GM19025 (cell line): Measurements from ENCODE around the gene SLC38A2.

Experiments used
- ATAC-seq: cut with Tn5 transposase; IDR thresholded peaks from one replicate; pipeline ENCODE4 v1.9.1; 2021; ENCODE audit warnings: mild to moderate bottlenecking, low read depth, moderate library complexity; ENCODE audit not compliant: unreplicated experiment

SLC38A2 gene

DNA sequence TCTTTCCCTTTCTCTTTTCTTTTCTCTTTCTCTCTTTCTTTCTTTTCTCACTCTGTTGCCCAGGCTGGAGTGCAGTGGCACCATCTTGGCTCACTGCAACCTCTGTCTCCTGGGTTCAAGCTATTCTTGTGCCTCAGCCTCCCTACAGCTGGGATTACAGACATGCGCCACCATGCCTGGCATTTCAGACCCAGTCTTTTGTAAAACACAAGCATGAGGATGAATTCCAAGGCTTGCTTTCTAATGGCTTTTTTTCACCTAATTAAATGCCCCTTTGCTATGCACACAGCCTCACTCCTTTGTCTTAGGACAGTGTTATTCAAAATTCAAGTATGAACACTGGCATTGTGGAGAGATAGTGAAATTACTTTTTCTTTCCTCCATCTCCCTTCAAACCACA is 6.0 kb upstream of the SLC38A2 start:
- ATAC-seq, result no peak

DNA sequence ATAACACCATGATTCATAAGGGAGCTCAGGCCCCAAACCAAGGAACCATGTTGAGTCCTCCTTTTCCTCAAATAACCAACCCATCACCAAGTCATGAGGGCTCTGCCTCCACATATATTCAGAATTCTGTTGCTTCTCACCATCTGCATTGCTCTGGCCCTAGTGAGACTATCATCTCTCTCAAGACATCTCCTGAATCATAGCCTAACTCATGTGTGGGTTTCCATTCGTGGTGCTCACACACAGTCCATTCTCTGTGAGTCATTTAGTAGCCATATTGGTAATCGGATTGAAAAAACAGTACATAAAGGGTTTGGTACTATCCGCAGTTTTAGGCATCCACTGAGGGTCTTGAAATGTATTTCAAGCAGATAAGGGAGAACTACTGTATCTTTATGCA is 5.1 kb upstream of the SLC38A2 start:
- ATAC-seq, result no peak

DNA sequence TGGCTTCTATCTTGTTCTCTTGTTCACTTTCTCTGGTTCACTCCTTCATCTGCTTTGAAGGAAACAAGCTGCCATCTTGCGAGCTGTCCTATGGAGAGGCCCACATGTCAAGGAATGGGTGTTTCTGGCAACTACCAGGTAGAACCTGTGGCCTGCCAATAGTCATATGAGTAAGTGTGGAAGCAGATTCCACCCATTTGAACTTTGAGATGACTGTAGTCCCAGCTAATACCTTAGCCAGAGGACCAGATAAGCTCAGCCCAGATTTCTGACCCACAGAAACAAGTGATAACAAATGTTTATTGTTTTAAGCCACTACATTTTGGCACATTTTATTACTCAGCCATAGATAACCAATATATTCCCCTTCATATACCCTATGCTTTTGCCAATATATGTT is 4.0 kb upstream of the SLC38A2 start:
- no peak for ATAC-seq

DNA sequence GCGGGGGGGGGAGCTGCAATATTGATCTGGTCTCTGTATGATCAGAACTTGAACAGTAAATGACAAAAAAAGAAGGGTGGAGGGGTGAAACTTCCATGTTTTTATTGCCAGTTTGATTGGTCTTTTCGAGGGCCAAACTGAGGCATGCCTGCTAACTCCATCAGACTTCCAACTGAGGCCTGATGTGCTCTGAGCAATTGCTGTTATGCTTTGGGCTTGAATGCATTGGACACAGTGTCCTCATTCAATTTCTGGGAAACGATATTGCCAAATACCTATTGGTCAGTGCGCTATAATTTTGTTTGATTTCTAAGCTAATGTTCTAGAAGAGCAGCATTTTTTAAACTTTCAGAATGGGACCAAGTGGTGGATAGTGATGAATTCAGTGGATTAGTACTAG is 2.1 kb upstream of the SLC38A2 start:
- ATAC-seq, result no peak

DNA sequence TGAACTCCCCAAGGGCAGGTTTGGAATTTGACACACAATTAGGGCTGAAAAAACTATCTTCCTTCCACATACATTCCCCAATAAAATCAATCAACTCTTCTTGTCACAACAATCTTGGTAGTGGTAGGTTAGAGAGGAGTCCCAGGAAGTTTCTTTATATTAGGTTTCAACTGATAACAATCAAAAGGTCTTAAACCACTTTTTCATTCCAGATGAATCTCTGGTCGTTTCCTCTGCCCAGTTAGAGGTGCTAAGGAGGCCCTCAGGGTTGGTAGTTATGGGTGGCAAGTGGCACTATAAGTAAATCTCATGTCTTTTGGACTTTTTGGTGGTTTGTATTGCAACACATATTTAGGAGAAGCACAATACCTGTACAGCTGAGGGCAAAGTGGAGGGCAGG is 1.7 kb upstream of the SLC38A2 start:
- ATAC-seq, result no peak

DNA sequence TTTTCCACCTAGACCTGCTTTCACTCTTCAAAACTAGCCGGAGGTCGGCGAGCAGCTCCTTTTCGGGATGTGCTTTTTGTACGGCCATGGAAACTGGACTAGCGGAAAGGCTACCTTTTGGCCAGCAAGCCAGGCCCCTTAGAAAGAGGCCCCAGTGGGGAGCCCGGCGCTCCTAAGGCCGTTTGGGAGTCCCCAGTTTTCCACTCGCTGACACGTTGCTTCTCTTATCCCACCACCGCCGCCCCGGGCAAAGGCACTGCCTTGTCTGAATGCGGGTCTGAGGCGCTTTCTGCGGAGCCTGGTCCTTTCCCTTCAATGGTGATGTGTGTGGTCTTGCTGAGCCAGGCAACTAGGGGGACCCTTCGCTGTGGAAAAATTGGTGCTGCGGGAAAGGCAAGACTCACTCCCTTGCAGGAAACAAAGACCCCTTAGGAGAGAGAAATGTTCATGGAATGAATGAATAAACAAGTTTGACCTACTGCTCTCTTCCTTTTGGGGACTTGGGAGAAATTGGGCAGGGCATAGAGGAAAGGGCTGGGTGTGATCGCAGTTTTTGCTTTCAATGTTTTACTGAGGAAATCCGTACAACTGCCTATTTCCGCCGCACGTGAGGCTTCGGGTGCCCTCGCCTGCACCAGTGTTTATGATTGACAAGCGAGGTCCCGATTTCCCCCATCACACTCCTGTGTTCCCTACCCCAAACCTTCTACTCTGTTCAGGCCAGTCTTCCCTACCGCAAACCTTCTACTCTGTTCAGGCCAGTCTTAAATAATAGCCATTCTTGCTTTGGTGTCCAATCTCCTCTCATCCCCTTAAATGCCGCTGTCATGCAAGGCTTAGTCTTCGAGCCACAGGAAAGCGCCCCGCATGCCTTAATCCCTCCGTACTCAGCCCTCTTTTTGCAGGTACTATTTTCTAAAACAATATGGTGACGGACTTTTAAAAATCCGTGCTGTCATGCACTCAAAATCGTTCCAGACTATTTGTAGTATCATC is 1.0 kb upstream of the SLC38A2 start:
- no peak for ATAC-seq

DNA sequence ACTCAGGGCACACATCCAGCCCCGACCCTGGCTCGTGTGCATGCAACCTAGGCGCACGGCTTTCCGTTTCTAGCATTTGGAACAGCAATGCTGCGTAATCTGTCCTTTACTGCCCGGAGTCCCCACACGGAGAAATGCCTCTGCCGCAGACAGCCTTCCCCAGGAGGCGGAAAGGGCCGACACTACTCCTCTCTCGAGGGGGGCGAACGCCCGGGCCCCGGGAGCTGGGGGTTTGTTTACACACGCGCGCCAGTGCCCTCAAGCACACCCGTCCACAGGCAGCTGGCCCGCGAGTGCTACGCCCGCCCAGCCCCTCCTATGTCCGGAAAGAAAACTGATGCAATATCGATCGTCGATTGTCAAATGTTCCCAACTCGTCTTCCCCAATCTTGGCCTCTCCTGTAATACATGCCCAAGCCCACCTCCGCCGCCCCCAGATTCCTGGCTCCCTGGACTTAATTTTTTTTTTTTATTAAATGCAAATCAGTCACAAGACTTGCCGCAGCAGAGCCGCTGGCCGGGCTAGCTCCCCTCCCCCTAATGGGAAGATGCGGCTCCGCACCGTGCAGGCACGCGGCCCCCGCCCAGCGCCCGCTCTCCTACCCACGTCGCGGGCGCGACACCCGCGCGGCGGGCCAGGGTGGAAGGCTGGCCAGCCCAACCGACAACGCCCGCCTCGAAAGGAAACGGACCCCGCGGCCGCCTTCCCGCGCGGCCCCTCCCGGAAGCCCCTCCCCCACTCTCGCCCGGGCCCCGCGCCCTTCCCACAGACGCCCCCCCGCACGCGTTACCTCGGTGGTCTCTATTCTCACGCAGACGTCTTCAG is 642 bp downstream of the SLC38A2 start:
- peak; percentile 17 for ATAC-seq

DNA sequence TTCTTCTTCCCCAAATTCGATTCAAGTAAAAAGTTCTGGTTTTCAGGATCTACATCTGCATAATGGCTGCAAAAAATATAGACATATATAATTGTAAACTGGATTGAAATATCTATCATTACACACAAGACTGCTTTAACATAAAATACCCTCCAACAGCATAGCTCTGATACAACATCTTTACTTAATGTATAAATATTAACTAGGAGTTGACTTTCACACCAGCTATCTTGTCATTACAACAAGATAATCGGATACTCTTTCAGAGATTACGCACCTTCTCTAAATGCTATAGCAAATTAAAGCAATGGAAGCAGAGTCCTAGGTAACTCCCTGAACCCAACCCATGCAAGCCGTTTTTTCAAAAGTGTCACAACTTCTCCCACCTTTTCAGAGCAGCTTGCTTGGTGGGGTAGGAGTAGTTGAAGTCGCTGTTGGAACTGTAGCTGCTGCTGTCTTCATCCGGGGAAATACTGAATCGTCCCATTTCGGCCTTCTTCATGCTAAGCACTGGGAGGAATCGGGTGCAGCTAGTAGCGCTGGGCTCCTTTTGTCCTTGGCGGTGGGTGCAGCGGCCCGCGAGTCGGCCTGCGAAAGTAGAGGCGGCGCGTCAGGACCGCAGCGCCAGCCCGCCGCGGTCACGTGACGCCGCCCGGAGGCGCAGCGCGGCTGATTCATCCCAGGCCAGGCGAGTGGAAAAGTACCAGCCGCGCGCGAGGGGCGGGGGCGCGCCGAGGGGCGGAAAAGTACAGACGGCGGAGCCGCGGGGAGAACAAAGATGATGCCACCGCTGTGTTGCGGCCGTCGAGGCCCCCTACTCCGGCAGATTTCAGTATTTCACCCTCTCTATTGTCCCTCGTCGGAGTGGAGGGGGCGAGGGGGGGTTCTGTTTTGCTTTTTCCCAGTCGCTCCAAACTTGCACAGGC is 1.5 kb downstream of the SLC38A2 start:
- peak; percentile 46 for ATAC-seq

DNA sequence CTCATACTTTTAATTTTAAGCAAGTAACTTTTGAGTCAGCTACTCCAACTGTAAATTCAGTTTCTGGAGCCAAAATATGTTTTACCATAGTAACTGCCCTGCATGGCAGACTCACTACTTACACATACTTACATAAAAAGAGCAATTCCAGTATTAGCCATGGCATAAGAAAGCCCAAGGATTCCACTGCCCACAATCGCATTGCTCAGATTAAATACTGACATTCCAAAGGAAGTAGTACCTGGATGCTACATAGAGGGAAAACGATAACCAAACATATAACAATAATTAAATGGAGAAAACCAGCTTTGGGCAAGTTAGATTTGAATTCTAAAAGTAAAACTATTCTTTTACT is 2.2 kb downstream of the SLC38A2 start:
- no peak for ATAC-seq

DNA sequence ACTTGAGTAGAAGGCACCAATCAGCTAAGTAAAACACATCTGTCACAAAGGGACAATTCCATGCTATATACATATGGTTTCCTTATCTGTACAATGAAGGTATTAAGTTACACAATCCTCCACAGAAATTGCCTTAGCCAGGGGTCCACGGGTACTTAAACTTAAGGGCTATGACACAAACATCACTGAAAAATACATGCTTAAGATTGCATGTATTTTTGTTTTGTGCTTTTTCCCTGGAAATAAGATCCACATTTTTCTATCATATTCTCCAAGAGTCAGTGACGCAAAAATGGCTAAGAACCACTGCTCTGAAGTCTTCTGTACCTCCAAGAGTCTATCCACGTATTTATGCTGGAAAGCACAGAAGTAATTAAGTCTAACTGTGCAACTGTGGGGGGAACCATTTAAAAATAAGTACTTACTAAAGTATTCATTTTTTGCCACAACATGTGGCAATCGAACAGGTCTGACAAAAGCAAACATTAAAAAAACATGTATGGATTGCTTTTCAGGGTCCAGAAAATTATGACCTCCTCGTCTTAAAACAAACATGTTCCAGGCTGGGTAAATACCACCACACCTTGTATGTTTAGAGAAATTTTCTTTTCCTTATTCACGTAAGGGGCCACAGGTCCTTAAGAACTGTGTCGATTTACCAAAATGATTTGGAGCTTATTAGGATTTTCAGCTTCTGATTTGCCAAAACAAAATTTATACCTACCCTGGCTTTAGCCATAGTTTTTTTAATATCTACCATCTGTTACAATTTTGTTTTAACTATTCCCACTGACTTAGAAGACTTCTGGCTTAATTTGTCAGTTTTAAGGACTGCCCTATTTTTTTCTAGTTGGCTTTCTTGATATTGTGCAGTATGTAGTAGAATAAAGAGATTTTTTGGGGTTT is 2.8 kb downstream of the SLC38A2 start:
- ATAC-seq, result no peak

DNA sequence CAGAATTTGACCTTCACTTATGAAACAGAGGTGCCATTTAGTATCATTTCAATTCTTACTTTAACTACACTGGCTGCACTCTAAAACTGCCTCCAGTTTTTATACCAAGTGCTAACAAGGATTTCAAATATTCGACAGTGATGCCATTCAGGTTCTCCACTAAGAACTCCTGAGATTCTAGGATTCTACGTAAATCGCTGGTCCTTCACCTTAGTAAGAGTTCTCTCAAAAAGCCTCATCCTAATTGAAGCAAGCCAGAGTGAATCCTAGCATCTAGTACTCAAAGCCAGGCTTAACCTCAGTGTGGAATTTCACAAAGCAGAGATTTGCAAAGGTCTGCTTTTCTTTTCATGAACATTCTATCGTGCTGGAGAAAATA is 3.5 kb downstream of the SLC38A2 start:
- ATAC-seq, result no peak

DNA sequence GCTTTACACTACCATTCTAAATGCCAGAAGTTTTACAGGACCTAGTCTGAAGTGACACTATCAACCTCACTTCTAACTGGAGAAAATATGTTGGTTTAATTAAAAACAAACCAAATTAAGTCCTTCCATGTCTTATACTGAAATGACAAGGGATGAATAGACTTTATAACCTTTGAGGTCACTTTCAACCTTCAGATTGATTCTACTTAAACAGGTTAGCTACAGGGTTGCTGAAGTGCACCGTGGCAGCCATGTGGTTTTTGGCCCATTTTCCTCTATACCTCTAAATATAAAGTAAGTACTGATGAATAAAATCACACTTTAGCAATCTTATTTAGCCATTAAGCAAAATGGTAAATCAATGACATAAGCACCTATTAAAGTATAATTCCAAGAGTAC is 3.9 kb downstream of the SLC38A2 start:
- ATAC-seq, result no peak

DNA sequence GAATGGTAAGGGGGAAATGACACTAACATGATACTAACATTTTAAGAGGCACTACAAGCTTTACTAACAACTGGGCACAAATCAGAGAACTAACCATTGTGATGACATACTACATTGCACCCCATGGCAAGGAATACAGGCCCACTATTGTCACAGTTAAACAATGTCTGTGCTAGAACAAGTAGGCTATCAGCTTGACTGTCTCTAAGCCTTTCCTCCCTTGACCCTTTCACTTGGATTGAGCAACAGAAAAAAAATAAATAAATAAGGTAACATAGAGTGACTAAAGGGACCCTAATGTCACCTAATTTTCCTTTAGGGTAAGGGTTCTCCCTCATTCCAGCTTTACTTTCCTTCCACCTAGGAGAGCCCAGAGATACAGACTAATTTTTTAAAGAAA is 4.4 kb downstream of the SLC38A2 start:
- ATAC-seq, result no peak

DNA sequence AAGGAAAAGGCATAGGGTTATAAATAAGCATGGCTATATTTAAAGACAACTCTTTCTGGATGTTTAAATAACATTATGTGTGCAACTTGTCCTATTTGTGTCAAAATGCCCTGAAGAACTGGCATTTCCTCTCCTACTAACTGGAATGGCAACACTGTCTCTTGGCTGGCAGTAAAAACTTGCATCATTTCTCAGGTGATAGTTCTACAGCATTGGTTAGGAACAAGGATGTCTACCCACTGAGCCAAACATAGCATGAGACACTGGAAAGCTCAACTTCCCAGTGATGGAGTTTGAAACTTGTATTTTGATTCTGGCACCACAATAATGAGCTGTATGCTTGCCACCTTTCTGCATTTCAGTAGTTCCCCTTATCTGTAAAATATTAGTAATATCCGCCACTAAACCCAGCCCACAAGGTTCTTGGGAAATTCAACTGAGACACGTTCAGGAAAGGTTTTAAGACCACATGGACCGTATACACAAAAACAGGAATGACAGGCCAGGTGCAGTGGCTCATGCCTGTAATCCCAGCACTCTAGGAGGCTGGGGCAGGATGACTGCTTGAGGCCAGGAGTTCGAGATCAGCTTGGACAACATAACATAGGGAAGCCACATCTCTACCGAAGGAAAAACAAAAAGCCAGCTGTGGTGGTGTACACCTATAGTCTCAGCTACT is 5.1 kb downstream of the SLC38A2 start:
- ATAC-seq, result no peak

DNA sequence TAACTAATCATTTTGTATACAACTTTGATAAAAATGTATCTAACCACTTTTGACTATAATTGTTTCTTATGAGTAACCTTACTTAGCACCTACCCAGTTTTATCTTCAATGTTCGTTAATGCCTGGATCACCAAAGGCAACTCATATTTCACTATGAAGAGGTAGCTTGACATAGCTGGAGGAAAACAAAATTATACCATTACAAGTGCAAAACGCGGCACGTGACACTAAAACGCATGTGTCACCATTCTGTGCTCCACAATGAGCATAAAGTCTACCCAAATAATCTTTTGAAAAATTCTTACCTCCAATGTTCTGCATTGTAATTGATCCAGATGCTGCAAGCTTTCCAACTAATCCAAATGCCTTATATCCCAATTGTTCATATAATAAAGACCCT is 5.8 kb downstream of the SLC38A2 start:
- ATAC-seq, result no peak

DNA sequence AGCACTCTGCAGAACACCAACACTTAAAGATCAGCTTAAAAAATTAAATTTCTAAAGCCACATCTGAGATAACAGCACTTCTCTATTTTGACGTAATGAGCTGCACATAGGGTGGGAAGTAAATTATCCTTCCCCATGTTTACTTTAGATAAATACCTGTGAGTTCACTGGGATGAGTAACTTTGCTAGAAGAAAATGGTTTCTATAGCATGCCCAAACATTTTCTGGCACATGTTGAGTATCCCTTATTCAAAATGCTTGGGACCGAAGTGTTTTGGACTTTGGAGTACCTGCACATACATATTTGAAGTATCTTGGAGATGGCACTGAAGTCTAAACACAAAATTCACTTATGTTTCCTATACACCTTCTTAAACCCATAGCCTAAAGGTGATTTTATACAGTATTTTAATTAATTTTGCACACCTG is 6.6 kb downstream of the SLC38A2 start:
- ATAC-seq, result no peak

DNA sequence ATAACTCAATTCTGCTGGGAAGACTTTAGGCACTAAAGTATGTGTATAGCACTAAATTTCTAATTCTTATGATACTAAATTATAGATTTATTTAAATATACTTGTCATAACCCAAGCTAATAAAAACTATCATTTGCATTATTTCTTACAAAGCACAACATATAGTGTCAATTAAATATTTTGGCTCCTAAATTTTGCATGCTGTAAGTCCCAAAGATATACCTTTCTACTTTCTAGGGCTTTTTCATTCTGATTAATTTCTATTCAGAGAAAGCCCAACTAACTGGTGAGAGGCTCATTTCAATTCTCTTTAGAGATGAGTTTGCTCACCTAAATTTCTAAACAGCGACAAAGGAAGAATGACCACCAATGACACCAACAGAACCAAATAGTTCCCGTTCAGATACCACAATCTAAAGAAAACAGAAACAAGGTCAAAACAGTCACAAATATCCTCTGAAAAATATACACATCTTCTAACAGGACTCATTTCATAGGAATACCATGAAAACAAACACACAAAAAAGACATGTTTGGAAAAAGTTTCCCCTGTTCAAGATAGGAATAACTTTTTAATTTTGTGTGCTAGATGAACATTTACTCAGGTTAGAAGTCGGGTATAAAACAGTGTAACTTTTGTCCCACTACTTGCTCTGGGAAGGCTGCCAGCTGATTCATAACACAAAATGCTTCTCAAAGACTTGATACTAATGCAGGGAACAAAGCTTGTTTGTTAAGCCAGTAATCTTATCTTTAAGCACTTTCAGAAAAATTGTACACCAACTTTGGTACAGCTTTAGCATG is 7.6 kb downstream of the SLC38A2 start:
- ATAC-seq, result no peak

DNA sequence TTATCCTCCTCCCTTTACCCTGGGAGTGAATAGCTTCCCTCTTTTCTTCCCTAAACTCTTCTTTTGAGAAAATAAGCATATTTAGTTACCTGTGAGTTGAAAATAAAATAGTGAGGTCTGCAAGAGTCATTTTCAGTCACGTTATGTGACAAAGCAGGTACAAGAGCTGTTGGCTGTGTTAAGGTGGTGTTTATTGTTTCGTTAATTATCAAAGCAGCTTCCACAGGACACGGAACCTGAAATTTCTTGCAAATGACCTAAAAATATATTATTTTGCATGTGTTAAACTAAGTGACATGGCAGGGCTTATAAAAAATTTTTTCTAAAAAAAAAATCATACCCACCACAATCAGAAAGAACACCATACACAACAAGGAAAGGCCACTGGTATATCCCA is 8.3 kb downstream of the SLC38A2 start:
- ATAC-seq, result no peak
